HepG2 (cell line): Measurements from ENCODE around the gene JMJD6. TPM values are rescaled to one million over a fixed set of nuclear protein-coding genes. Genes with fewer than 3 reads are reported as not detected.

ENCODE experiments used
- IKZF4 ChIP-seq: sonication (generic); formaldehyde crosslinking; IDR thresholded peaks from 2 replicates; pipeline ENCODE4 v1.5.1; 2020; ENCODE audit warnings: borderline replicate concordance, mild to moderate bottlenecking, low read depth, missing genetic modification reagents; ENCODE audit errors: not compliant biosample characterization
- KLF12 ChIP-seq: sonication (generic); formaldehyde crosslinking; IDR thresholded peaks from 2 replicates; pipeline ENCODE4 v1.4.0; 2020; ENCODE audit warnings: missing genetic modification reagents, borderline replicate concordance
- MAFF ChIP-seq: IDR thresholded peaks from 2 replicates; pipeline ENCODE4 v1.6.1; 2011; ENCODE audit warnings: low read depth, low read length, improper control_type of control experiment
- MAFK ChIP-seq, 2 experiments: IDR thresholded peaks in 1 of 2; conservative IDR thresholded peaks in 1 of 2; 2 replicates each; pipeline ENCODE4 v1.6.1; 2011; ENCODE audit warnings: improper control_type of control experiment in 2 of 2, low read length in 2 of 2
- MIXL1 ChIP-seq: IDR thresholded peaks from 2 replicates; pipeline ENCODE4 v1.6.1; 2016
- MXD4 ChIP-seq: IDR thresholded peaks from 2 replicates; pipeline ENCODE4 v1.6.1; 2016; ENCODE audit warnings: mild to moderate bottlenecking, missing biosample characterization, missing genetic modification reagents
- NFIB ChIP-seq: sonication (generic); formaldehyde crosslinking; IDR thresholded peaks from 2 replicates; pipeline ENCODE4 v1.9.0; 2021; ENCODE audit warnings: missing genetic modification reagents, mild to moderate bottlenecking, borderline replicate concordance
- NONO ChIP-seq, 2 experiments: fragments of 450-650 bp in 1 of 2; sonication (generic) in 1 of 2; formaldehyde crosslinking in 1 of 2; IDR thresholded peaks in 1 of 2; conservative IDR thresholded peaks in 1 of 2; 2 replicates each; pipeline versions ENCODE4 v1.6.1 to v1.8.0; 2017 to 2022; ENCODE audit warnings: mild to moderate bottlenecking in 1 of 2, missing genetic modification reagents in 1 of 2, moderate library complexity in 1 of 2
- PRDM10 ChIP-seq: sonication (generic); formaldehyde crosslinking; IDR thresholded peaks from 2 replicates; pipeline ENCODE4 v1.4.0; 2020; ENCODE audit warnings: low read depth, missing genetic modification reagents
- SRF ChIP-seq: IDR thresholded peaks from 2 replicates; pipeline ENCODE4 v1.6.1; 2011; ENCODE audit warnings: mild to moderate bottlenecking, low read depth, low read length, moderate library complexity
- SRSF9 ChIP-seq: fragments of 200-400 bp; formaldehyde crosslinking; IDR thresholded peaks from 2 replicates; pipeline ENCODE4 v1.6.1; 2018; ENCODE audit warnings: borderline replicate concordance, mild to moderate bottlenecking, low read depth, low read length; ENCODE audit not compliant: insufficient read depth, poor library complexity, severe bottlenecking
- ZNF263 ChIP-seq: sonication (generic); formaldehyde crosslinking; IDR thresholded peaks from 2 replicates; pipeline ENCODE4 v1.4.0; 2020; ENCODE audit warnings: missing genetic modification reagents
- ZNF274 ChIP-seq: sonication (generic); formaldehyde crosslinking; IDR thresholded peaks from 2 replicates; pipeline ENCODE4 v1.5.1; 2020; ENCODE audit warnings: mild to moderate bottlenecking, missing genetic modification reagents
- ZNF280B ChIP-seq: sonication (generic); formaldehyde crosslinking; IDR thresholded peaks from 2 replicates; pipeline ENCODE4 v1.5.0; 2020; ENCODE audit warnings: missing genetic modification reagents, mild to moderate bottlenecking, borderline replicate concordance
- ZNF337 ChIP-seq: sonication (generic); formaldehyde crosslinking; IDR thresholded peaks from 2 replicates; pipeline ENCODE4 v1.5.1; 2020; ENCODE audit warnings: missing genetic modification reagents, low read depth, mild to moderate bottlenecking, borderline replicate concordance
- ZNF512 ChIP-seq: sonication (generic); formaldehyde crosslinking; IDR thresholded peaks from 2 replicates; pipeline ENCODE4 v1.4.0; 2020; ENCODE audit warnings: mild to moderate bottlenecking, missing genetic modification reagents
- ZNF709 ChIP-seq: sonication (generic); formaldehyde crosslinking; IDR thresholded peaks from 2 replicates; pipeline ENCODE4 v1.5.0; 2020; ENCODE audit warnings: mild to moderate bottlenecking, missing genetic modification reagents
- ZNF839 ChIP-seq: sonication (generic); formaldehyde crosslinking; IDR thresholded peaks from 2 replicates; pipeline ENCODE4 v1.4.0; 2020; ENCODE audit warnings: missing genetic modification reagents, mild to moderate bottlenecking, borderline replicate concordance
- polyA plus RNA-seq, 8 experiments: library from polyadenylated mRNA; depleted of rRNA in 3 of 8; stranded (reverse) in 7 of 8; unstranded in 1 of 8; fragments of >200 nt; fragmentation: Illumina TruSeq in 4 of 8; extraction: Trizol in 4 of 8; gene quantifications; 2 replicates each; pipeline versions ENCODE4 v1.2.1 to v1.2.3, GENCODE V29; 2011 to 2016; ENCODE audit warnings: low read depth in 4 of 8, missing spikeins in 1 of 8, mixed read lengths in 1 of 8; ENCODE audit not compliant: insufficient read depth in 1 of 8
- total RNA-seq, 5 experiments: library from RNA; depleted of rRNA; stranded (reverse); fragments of >200 nt; fragmentation: Illumina TruSeq; extraction: Trizol; gene quantifications; 2 replicates each; pipeline ENCODE4 v1.2.3, GENCODE V29; 2016; ENCODE audit warnings: low read depth in 1 of 5

Gene JMJD6
- total and polyA plus RNA-seq, 2 of the 13 experiments (the other 11 are each of a cell fraction or from before 2014, with no cell fraction given) = 33.6 to 41.0 TPM

GRCh38 chr17:76735586-76736348 lies 9.4 kb upstream of the JMJD6 start (continued):
- no peak for TF ChIP-seq ZNF512 (CRISPR knock-in tag)
- peak in 1 of 2 experiments; percentile 3; a peak in 1 of 4 replicates for TF ChIP-seq MAFK (conservative IDR thresholded peaks at IDR 0.05 in 1 of 2, IDR thresholded peaks at IDR 0.05 in 1 of 2; ENCODE audit: low read length in 2 of 2)
- no peak for TF ChIP-seq ZNF709 (CRISPR knock-in tag)
- no peak for TF ChIP-seq SRF
- TF ChIP-seq NONO (IDR thresholded peaks at IDR 0.05) = no peak
- no peak for TF ChIP-seq NONO (CRISPR knock-in tag; conservative IDR thresholded peaks at IDR 0.05)
- TF ChIP-seq MAFF = no peak
- TF ChIP-seq PRDM10 (CRISPR knock-in tag) = no peak
- no peak for TF ChIP-seq MXD4 (CRISPR knock-in tag)
- peak; percentile 74; the same call in 1 of the 2 replicates for TF ChIP-seq ZNF263
- TF ChIP-seq ZNF280B (CRISPR knock-in tag) = no peak; the same call in 1 of the 2 replicates
- TF ChIP-seq SRSF9 = no peak
- no peak for TF ChIP-seq ZNF337 (CRISPR knock-in tag)
- TF ChIP-seq NFIB (CRISPR knock-in tag) = no peak
- TF ChIP-seq MIXL1 (CRISPR knock-in tag) = 0 out of 2 replicates have a peak, but pooled peaks have one; percentile 24
- no peak for TF ChIP-seq ZNF274 (CRISPR knock-in tag)
- no peak for TF ChIP-seq KLF12 (CRISPR knock-in tag)
- TF ChIP-seq IKZF4 (CRISPR knock-in tag) = no peak
- TF ChIP-seq ZNF839 (CRISPR knock-in tag) = no peak
